WERI-Rb-1 (cell line): ENCODE results near the gene HMGN1.

Source experiments
- DNase-seq: peaks from one replicate; pipeline ENCODE4 v3.0.0-alpha.2; 2020
- H3K27ac ChIP-seq: fragments of 250-450 bp; sonication (Bioruptor Pico); 2 replicates; pipeline ENCODE4 v1.5.1; 2020; ENCODE audit warnings: mild to moderate bottlenecking, moderate library complexity
- H3K27me3 ChIP-seq: fragments of 250-450 bp; sonication (Bioruptor Pico); 2 replicates; pipeline ENCODE4 v1.5.1; 2021; ENCODE audit warnings: mild to moderate bottlenecking, low read depth, moderate library complexity; ENCODE audit not compliant: insufficient read depth, severe bottlenecking
- H3K36me3 ChIP-seq: fragments of 250-450 bp; sonication (Bioruptor Pico); 2 replicates; pipeline ENCODE4 v1.5.1; 2020; ENCODE audit warnings: mild to moderate bottlenecking, moderate library complexity
- H3K4me3 ChIP-seq: 2 replicates; pipeline ENCODE4 v1.5.1; 2011; ENCODE audit warnings: low read depth, mild to moderate bottlenecking, control low read depth, low read length
- H3K9me3 ChIP-seq: fragments of 250-450 bp; sonication (Bioruptor Pico); 2 replicates; pipeline ENCODE4 v1.5.1; 2021; ENCODE audit warnings: mild to moderate bottlenecking, moderate library complexity; ENCODE audit not compliant: severe bottlenecking
- TF ChIP-seq, protein P1 (sequence below): IDR thresholded peaks from 2 replicates; pipeline ENCODE4 v1.5.1; 2011; ENCODE audit warnings: low read depth, mild to moderate bottlenecking, control low read depth, inconsistent platforms, low read length

HMGN1 gene

DNA sequence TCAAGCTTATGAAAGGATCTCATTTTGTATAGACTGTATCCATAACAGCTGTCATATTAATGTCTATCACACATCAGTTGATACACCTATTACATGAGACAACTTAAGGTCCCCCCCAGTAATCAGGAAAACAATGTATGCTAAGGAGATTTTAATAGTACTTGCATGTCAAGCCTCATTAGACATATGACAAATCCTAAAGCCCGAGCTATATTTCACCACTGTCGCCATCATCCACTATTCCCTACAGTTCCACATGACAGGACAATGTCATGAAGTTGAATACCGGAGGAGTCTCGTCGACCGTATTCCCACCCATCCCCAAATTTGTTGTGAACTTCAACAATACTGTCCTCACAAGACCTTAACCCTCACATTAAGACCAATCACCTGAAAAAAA, 3.4 kb downstream of the HMGN1 start:
- H3K36me3 ChIP-seq, result peaks cover 74% of the 10 kb centered on the region
- peak overlapping the region; percentile 100 for H3K4me3 ChIP-seq
- H3K27me3 ChIP-seq, result no peaks in the 10 kb centered on the region
- TF ChIP-seq, protein P1, sequence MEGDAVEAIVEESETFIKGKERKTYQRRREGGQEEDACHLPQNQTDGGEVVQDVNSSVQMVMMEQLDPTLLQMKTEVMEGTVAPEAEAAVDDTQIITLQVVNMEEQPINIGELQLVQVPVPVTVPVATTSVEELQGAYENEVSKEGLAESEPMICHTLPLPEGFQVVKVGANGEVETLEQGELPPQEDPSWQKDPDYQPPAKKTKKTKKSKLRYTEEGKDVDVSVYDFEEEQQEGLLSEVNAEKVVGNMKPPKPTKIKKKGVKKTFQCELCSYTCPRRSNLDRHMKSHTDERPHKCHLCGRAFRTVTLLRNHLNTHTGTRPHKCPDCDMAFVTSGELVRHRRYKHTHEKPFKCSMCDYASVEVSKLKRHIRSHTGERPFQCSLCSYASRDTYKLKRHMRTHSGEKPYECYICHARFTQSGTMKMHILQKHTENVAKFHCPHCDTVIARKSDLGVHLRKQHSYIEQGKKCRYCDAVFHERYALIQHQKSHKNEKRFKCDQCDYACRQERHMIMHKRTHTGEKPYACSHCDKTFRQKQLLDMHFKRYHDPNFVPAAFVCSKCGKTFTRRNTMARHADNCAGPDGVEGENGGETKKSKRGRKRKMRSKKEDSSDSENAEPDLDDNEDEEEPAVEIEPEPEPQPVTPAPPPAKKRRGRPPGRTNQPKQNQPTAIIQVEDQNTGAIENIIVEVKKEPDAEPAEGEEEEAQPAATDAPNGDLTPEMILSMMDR, result no peak
- no peak overlapping the region for H3K27ac ChIP-seq
- no peaks in the 10 kb centered on the region for H3K9me3 ChIP-seq
- DNase-seq, result no peak

DNA sequence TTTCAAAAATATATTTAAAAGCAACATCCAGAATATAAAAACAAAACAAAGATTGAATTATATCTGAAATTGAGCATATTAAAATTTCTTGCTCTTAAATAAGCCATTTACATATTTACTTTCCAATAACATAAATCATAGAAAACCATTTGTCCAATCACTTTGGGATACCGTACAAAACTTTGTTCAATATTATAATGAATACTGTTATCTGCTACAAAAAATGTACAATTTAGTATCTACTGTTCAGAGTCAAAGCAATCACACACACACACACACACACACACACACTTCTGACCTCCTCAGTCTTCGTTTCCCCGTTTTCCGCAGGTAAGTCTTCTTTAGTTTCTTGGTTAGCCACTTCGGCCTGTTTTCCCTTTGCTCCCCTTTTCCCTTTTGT, 4.0 kb downstream of the HMGN1 start:
- Histone ChIP-seq H3K36me3 (peaks cover 74% of the 10 kb centered on the region), H3K27ac (no peak overlapping the region), H3K27me3 (no peaks in the 10 kb centered on the region), H3K4me3 (no peak overlapping the region), H3K9me3 (no peaks in the 10 kb centered on the region)
- TF ChIP-seq, protein P1, result no peak
- DNase-seq, result no peak

- H3K4me3 ChIP-seq, result no peak overlapping the region
- no peaks in the 10 kb centered on the region for H3K27me3 ChIP-seq
- H3K9me3 ChIP-seq, result no peaks in the 10 kb centered on the region
- TF ChIP-seq, protein P1, result no peak
- H3K27ac ChIP-seq, result peak overlapping the region; percentile 68
- no peak for DNase-seq
- H3K36me3 ChIP-seq, result peaks cover 53% of the 10 kb centered on the region
Measured at GRCh38 chr21:39341249-39341923, 7.5 kb downstream of the HMGN1 start.

GRCh38 chr21:39340687-39341086, 8.2 kb downstream of the HMGN1 start:
- H3K27ac ChIP-seq, result peak overlapping the region; percentile 68
- no peaks in the 10 kb centered on the region for H3K9me3 ChIP-seq
- H3K4me3 ChIP-seq, result no peak overlapping the region
- TF ChIP-seq, protein P1, result no peak
- no peaks in the 10 kb centered on the region for H3K27me3 ChIP-seq
- DNase-seq, result peak; percentile 55
- peaks cover 46% of the 10 kb centered on the region for H3K36me3 ChIP-seq

- DNase-seq, result peak; percentile 68
- Histone ChIP-seq H3K36me3 (peaks cover 32% of the 10 kb centered on the region), H3K4me3 (no peak overlapping the region), H3K9me3 (no peaks in the 10 kb centered on the region), H3K27ac (peak overlapping the region; percentile 68), H3K27me3 (no peaks in the 10 kb centered on the region)
- TF ChIP-seq, protein P1, result no peak
Measured at GRCh38 chr21:39339231-39339630, 9.7 kb downstream of the HMGN1 start.
